ENCODE measurements around the gene TMUB1.

- TF ChIP-seq CTCF (IDR thresholded peaks at IDR 0.05) = no peak
- TF ChIP-seq POLR2A (IDR thresholded peaks at IDR 0.05) = no peak
These were observed 41.2 kb upstream of the TMUB1 start for GRCh38 chr7:151124481-151124880.

Data from heart left ventricle (tissue), 13 donors.